Chondrocyte (in vitro differentiated cells): ENCODE measurements around the gene LFNG. TPM values are rescaled to one million over a fixed set of nuclear protein-coding genes. Genes with fewer than 3 reads are reported as not detected.

Experiments used
- DNase-seq: peaks from one replicate; pipeline ENCODE4 v3.0.0; 2021; ENCODE audit warnings: mixed read lengths, low spot score
- H3K27ac Mint-ChIP-seq: one replicate; pipeline ENCODE4 v1.8.0; 2021; ENCODE audit warnings: mild to moderate bottlenecking, moderate library complexity, mixed read lengths; ENCODE audit not compliant: unreplicated experiment
- H3K27me3 Mint-ChIP-seq: 2 replicates; pipeline ENCODE4 v1.8.0; 2021; ENCODE audit warnings: low read depth, mixed read lengths
- H3K36me3 Mint-ChIP-seq: 2 replicates; pipeline ENCODE4 v1.8.0; 2021; ENCODE audit warnings: low read depth, mixed read lengths
- H3K4me1 Mint-ChIP-seq: 2 replicates; pipeline ENCODE4 v1.8.0; 2021; ENCODE audit warnings: low read depth, mild to moderate bottlenecking, mixed read lengths
- H3K4me3 Mint-ChIP-seq: one replicate; pipeline ENCODE4 v1.8.0; 2021; ENCODE audit warnings: mild to moderate bottlenecking, moderate library complexity, mixed read lengths; ENCODE audit not compliant: unreplicated experiment
- H3K9me3 Mint-ChIP-seq: 2 replicates; pipeline ENCODE4 v1.8.0; 2021; ENCODE audit warnings: low read depth, mixed read lengths
- CTCF ChIP-seq: fragments of 200-600 bp; sonication (generic); IDR thresholded peaks from 2 replicates; pipeline ENCODE4 v1.5.0; 2021; ENCODE audit warnings: antibody characterized with exemption, mild to moderate bottlenecking, moderate library complexity
- total RNA-seq: library from RNA; stranded (reverse); gene quantifications from 3 replicates; pipeline ENCODE4 v1.2.1, GENCODE V29; 2021

The LFNG gene
- total RNA-seq, 1 donor from 2014 or later: 39.9 TPM

DNA sequence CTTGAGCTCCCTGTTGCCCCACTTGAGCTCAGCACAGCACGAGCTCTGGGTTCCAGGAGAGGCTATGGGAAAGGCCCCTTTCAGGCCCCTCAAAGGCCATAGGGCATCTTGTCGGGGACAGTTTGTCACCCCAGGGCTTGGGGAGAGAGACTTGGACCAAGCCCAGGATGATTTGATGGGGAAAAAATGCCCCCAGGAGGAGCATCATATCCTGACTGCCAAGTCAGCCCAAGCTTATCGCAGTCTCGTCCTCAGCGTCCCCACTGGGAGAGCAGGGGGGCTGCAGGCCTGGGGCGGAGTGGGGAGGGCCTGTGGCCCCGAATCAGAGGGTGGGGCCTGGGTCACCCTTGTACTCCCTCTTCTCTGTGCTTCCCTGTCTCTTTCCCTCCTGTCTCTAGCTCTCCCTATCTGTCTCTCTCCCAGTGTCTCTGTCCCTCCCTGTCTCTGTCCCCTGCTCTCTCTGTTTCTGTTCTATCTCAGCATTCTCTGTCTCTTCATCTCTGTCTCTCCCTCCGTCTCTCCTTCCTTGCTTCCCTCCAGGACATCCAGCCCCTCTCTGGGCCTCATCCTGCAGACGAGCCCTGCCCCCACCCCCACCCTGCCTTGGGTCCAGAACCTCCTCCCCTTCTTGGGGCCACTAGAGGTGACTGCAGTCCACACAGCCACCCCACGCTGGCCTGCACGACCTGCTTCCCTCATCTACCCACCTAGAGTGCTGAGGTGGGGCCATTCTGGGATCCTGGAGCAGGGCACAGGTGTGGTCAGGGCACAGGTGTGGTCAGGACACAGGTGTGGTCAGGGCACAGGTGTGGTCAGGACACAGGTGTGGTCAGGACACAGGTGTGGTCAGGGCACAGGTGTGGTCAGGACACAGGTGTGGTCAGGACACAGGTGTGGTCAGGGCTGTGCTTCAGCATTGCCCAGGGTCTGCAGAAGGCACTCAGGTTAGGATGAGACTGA is 26.1 kb upstream of the LFNG start:
- TF ChIP-seq CTCF: no peak
- H3K9me3 Mint-ChIP-seq: peaks cover 7% of the 10 kb centered on the region
- peaks cover 24% of the 10 kb centered on the region for H3K4me1 Mint-ChIP-seq
- no peak overlapping the region for H3K4me3 Mint-ChIP-seq
- no peak overlapping the region for H3K27ac Mint-ChIP-seq
- no peaks in the 10 kb centered on the region for H3K27me3 Mint-ChIP-seq
- no peaks in the 10 kb centered on the region for H3K36me3 Mint-ChIP-seq
- DNase-seq: no peak

GRCh38 chr7:2494191-2495130 is 25.1 kb upstream of the LFNG start:
- Mint-ChIP-seq H3K9me3 (peaks cover 7% of the 10 kb centered on the region), H3K36me3 (no peaks in the 10 kb centered on the region), H3K27me3 (no peaks in the 10 kb centered on the region), H3K4me3 (no peak overlapping the region), H3K27ac (no peak overlapping the region), H3K4me1 (peaks cover 18% of the 10 kb centered on the region)
- TF ChIP-seq CTCF: no peak
- DNase-seq: no peak

- Mint-ChIP-seq H3K27me3 (no peaks in the 10 kb centered on the region), H3K27ac (no peak overlapping the region), H3K9me3 (peaks cover 7% of the 10 kb centered on the region), H3K4me3 (no peak overlapping the region), H3K4me1 (peaks cover 15% of the 10 kb centered on the region), H3K36me3 (no peaks in the 10 kb centered on the region)
- DNase-seq: no peak
- TF ChIP-seq CTCF: no peak
Observed at GRCh38 chr7:2495418-2496299, 23.9 kb upstream of the LFNG start.

DNA sequence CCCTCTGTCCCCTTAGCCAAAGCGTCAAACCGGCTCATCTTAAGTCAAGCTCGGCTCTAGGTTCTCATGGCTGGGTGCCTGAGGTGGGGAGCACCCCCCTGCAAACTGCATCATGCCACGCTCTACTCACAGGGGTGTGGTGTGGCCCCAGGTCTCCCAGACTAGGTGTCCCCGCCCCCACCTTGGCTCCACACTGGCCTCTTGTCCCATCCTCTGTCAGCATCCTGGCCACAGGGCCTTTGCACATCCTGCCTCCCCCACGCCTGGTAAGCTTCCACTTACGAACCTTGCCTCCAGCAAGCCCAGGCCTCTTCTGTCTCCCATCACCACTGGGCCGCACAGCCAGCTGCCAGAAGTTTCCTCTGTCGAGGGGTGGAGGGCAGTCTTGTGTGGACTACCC is 23.2 kb upstream of the LFNG start:
- Mint-ChIP-seq H3K4me3 (no peak overlapping the region), H3K36me3 (no peaks in the 10 kb centered on the region), H3K27ac (no peak overlapping the region), H3K9me3 (peaks cover 6% of the 10 kb centered on the region), H3K27me3 (no peaks in the 10 kb centered on the region), H3K4me1 (peaks cover 15% of the 10 kb centered on the region)
- no peak for TF ChIP-seq CTCF
- DNase-seq: no peak
